ENCODE measurements around the gene NPAS1.
A peak's percentile ranks its signal among the peaks of the same experiment; 100 is the strongest.

NPAS1 gene

GRCh38 chr19:47020992-47021496 is 1.4 kb downstream of the NPAS1 start:
- no peak for DNase-seq (ENCODE audit: low read depth)

DNA sequence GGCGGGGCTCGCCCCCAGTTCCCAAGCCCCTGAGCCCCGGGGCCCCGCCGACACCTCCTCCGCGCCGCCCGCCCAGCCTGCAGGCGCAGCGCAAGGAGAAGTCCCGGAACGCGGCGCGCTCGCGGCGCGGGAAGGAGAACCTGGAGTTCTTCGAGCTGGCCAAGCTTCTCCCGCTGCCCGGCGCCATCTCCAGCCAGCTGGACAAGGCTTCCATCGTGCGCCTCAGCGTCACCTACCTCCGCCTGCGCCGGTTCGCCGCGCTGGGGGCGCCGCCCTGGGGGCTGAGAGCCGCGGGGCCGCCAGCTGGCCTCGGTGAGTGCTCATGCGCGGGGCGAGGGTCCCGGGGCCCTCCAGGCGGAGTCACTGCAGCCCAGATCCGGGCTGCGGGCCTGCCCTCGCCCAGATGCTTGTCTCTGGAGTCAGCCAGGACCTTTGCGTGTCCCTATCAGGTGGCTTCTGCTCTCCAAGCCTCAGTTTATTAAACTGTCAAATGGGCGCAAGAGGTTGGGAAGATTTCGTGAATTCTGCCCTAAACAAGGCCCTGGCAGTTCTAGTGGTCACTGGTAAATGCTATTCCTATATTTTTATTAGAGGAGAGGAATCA is 2.0 kb downstream of the NPAS1 start:
- no peak for DNase-seq (ENCODE audit: low read depth)

GRCh38 chr19:47022140-47022536 is 2.5 kb downstream of the NPAS1 start:
- DNase-seq (ENCODE audit: low read depth) = no peak

DNA sequence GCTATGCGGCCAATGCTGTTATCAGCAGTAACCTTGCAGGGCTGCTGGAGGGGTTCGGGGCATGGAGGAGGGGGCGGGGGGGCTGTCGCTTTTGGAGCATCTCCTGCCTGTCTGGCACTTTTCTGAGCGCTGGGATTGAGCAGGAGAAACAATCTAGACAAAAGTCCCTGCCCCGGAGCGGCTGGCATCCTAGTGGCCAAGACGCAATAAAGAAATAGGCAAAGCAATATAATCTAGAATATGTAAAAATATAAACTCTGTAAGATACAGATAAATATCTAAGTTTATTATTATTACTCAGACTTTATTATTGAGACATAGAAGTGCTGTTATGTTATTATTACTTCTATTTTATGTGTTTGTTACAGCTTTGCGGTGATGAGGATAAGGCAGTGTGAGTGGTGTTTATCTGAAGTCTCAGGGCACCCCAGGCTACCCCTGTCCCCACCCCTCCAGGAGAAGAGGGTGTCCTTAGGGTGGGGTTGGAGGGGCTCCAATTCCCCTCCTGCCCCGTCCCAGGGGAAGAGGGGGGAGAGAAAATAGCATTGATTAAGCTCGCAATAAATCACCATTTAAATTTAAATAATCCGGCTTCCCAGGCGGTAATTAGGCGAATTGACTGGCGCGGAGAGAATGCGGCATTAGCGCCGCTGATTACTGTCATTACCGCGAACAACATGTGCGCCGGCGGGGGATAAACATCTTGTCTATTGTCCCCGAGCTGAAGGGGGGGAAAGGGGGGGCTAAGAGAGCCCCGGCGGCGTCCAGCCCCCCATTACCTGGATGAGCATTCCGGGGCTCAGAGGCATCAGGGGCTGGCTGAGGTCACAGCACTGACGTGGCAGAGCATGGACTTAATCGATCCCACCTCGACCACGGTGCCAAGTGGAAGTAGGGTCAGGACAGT is 3.2 kb downstream of the NPAS1 start:
- no peak for DNase-seq (ENCODE audit: low read depth)

- DNase-seq (ENCODE audit: low read depth) = no peak
Measured at GRCh38 chr19:47023448-47023794, 3.8 kb downstream of the NPAS1 start.

GRCh38 chr19:47024502-47024901 is 4.9 kb downstream of the NPAS1 start:
- no peak for DNase-seq (ENCODE audit: low read depth)

- DNase-seq (ENCODE audit: low read depth) = no peak
Measured at GRCh38 chr19:47026156-47026555, 6.5 kb downstream of the NPAS1 start.

GRCh38 chr19:47026889-47027288 is 7.3 kb downstream of the NPAS1 start:
- DNase-seq (ENCODE audit: low read depth) = no peak

GRCh38 chr19:47027586-47028088 is 8.0 kb downstream of the NPAS1 start:
- DNase-seq (ENCODE audit: low read depth) = no peak

DNA sequence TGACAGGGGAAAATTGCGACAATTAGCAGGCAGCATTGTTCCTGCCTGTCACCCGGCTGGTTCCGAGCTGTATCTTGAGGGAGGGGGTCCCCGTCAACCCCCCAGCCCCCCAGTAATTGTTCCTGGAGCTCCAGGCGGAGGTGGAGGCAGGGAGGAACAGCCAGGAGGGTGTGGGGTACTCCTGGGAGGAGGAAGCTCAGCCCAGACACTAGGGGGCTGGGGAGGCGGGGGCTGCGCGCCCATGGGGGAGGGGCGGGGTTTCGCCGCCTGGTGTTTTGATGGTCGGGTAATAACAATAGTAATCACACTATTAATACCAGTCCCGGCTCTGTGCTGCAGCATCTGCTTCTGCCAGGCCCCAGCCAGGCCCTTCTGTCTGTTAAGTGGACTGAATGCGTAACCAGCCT is 8.6 kb downstream of the NPAS1 start:
- no peak for DNase-seq (ENCODE audit: low read depth)

DNA sequence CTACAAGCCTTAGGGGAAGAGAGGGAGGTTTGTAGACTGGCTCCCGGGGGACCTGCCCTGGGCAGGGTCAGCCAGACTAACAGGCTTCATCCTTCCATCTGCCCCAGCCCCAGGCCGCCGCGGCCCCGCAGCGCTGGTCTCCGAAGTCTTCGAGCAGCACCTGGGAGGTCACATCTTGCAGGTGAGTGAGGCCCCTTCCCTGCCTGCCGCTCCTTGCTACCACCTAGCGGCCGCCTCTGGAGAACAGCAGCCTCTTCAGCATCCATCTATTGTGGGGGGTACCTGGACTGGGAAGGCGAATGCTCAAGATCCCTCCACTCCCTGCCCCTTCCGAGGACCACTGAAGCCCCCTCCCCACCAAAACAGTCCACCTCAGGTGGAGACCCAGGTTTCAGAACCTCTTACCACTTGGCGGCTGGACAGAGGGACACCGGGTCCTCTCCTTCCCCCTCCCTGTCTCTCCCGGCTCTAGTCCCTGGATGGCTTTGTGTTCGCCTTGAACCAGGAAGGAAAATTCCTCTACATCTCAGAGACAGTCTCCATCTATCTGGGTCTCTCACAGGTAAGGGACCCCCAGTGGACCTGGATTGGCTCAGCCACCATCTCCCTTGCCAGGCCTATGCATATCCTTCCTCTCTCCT is 12.7 kb downstream of the NPAS1 start:
- DNase-seq (ENCODE audit: low read depth) = peak; percentile 50

DNA sequence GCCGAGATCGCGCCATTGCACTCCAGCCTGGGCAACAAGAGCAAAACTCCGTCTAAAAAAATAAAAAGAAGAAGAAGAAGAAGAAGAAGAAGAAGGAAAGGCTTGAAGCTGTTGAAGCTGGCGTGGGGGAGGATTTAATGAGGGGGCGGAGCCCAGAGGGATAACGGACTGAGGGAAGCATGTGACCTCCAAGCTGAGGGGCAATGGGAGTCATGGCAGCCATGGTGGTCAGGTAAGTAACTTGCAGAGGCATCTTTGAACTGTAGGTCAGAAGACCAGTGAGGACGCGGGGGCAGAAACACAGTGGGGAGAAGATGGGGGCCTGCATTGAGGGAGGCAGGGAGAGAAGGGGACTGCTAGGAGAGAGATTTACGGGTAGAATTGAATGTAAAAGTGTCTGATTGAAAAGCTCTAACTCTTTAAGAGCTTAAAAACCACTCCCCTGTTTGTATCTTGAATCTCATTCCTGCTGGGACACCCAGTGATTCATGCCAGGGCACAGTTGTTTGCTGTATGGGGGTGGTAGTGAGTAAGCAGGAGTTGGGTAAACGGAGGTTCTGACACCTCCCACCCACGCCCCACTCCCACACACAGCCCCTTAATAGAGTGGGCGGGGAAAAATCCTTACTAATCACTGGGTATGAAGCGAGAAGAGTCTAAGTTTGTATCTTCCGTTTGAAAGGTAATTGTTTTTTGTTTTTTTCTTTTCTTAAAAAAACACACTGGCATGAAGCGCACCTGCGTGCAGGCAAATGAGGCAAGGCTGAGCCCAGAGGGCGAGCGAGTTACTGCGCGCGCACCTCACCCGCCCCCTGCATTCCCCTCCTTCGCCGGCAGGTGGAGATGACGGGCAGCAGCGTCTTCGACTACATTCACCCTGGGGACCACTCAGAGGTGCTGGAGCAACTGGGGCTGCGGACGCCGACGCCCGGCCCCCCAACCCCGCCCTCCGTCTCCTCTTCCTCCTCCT is 15.8 kb downstream of the NPAS1 start:
- peak; percentile 96 for DNase-seq (ENCODE audit: low read depth)

DNA sequence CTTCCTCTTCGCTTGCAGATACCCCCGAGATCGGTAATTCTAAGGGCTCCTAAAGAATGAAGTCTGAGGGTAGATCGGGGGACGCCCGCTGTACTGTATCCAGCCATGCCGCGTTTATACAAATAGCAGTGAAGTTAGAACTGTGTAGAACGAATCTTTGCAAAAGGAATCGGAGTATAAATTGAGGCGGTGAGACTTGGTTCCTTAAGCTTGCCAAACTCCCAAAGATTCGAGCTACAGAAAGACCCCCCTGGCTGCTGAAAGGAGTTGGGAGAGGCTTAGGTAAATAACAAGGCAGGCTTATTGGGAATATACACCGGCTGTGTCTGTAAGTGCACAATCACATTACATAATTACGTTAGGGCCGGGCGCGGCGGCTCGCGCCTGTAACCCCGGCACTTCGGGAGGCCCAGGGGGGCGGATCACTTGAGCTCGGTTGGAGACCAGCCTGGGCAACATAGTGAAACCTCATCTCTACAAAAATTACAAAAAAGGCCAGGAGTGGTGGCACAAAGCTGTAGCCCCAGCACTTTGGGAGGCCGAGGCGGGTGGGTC is 16.5 kb downstream of the NPAS1 start:
- no peak for DNase-seq (ENCODE audit: low read depth)

GRCh38 chr19:47037766-47038165 is 18.1 kb downstream of the NPAS1 start:
- DNase-seq (ENCODE audit: low read depth) = no peak

- no peak for DNase-seq (ENCODE audit: low read depth)
Measured at GRCh38 chr19:47039239-47039874, 19.7 kb downstream of the NPAS1 start.

GRCh38 chr19:47040869-47041268 is 21.2 kb downstream of the NPAS1 start:
- DNase-seq (ENCODE audit: low read depth) = no peak

GRCh38 chr19:47044946-47045866 is 25.6 kb downstream of the NPAS1 start:
- DNase-seq (ENCODE audit: low read depth) = no peak

DNA sequence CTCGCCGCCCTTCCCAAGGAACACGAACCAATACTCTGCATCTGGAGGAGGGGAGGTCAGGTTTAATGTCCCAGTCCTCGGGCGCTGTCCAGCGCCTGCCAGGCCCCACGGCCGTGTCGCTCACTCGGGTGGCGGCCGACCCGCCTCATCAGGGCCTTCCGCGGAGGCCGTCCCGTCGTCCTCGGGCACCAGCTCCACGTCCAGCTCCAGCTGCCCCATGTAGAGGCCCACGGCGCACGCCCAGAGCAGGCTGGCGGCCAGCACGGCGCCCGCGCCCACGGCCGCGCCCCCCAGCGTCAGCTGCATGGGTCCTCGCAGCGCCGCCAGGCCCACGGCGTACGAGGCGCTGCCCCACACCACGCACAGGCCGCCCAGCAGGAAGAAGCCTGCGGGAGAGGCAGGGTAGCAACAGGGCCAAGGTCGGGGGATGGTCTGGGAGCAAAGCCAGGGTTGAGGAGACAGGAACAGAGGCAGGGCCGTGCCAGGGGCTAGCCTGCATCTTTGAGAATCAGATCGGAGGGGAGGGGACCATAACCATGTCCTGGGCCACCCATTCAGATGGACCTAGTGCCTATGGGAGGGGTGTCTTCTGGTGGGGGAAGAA is 26.3 kb downstream of the NPAS1 start:
- no peak for DNase-seq (ENCODE audit: low read depth)

GRCh38 chr19:47047272-47047762 is 27.7 kb downstream of the NPAS1 start:
- no peak for DNase-seq (ENCODE audit: low read depth)

All from activated T-cell treated with anti-CD3 and anti-CD28 coated beads for 24 hours (primary cell).